Upper lobe of left lung (tissue), 4 donors: ENCODE data around the gene PDCD5.

Source experiments
- EP300 ChIP-seq, 4 donors: sonication (generic); formaldehyde crosslinking; IDR thresholded peaks; one replicate each; pipeline ENCODE4 v1.5.1; 2017; ENCODE audit warnings: antibody characterized with exemption in 4 of 4, control low read depth in 2 of 4
- POLR2A ChIP-seq, 4 donors: fragments of 450-650 bp; IDR thresholded peaks; one replicate each; pipeline ENCODE4 v1.5.1; 2016 to 2017; ENCODE audit warnings: antibody characterized with exemption in 4 of 4, mild to moderate bottlenecking in 2 of 4
- POLR2AphosphoS5 ChIP-seq, 2 donors: sonication (generic); formaldehyde crosslinking; IDR thresholded peaks; one replicate each; pipeline ENCODE4 v1.5.1; 2017; ENCODE audit warnings: antibody characterized with exemption in 2 of 2
- TF ChIP-seq, protein P1 (sequence below), 6 experiments: fragments of 450-650 bp in 4 of 6; fragments of 200-600 bp in 2 of 6; sonication (generic) in 2 of 6; IDR thresholded peaks; one replicate each; pipeline ENCODE4 v1.5.1; 2016 to 2019; ENCODE audit warnings: antibody characterized with exemption in 6 of 6

DNA sequence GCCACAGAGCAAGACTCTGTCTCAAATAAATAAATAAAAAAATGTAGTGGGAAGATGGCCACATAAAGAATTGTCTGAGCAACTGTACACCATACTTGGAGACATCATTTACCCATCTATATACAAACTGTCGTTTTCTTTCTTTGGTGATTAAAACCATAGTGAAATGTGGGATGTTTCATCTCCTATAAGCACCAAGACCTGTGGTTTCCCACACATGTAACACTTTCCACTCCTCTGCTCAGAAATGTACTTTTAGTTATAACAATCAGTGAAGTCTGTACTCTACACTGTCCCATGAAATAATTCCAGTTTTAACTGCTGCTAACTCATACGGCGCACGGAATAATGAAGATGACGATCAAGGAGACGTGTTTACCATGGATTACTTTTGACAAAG lies 18.3 kb downstream of the PDCD5 start:
- TF ChIP-seq, protein P1, sequence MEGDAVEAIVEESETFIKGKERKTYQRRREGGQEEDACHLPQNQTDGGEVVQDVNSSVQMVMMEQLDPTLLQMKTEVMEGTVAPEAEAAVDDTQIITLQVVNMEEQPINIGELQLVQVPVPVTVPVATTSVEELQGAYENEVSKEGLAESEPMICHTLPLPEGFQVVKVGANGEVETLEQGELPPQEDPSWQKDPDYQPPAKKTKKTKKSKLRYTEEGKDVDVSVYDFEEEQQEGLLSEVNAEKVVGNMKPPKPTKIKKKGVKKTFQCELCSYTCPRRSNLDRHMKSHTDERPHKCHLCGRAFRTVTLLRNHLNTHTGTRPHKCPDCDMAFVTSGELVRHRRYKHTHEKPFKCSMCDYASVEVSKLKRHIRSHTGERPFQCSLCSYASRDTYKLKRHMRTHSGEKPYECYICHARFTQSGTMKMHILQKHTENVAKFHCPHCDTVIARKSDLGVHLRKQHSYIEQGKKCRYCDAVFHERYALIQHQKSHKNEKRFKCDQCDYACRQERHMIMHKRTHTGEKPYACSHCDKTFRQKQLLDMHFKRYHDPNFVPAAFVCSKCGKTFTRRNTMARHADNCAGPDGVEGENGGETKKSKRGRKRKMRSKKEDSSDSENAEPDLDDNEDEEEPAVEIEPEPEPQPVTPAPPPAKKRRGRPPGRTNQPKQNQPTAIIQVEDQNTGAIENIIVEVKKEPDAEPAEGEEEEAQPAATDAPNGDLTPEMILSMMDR (IDR thresholded peaks at IDR 0.05) = no peak
- TF ChIP-seq EP300 (IDR thresholded peaks at IDR 0.05) = no peak
- TF ChIP-seq POLR2AphosphoS5 (IDR thresholded peaks at IDR 0.05) = no peak
- TF ChIP-seq POLR2A (IDR thresholded peaks at IDR 0.05) = no peak
